GM12873 (cell line): ENCODE measurements around the gene XRCC5.

Experiments used
- TF ChIP-seq, protein P1 (sequence below): IDR thresholded peaks from 2 replicates; pipeline ENCODE4 v1.5.1; 2012; ENCODE audit warnings: low read depth, mild to moderate bottlenecking, moderate library complexity, low read length, control low read depth; ENCODE audit not compliant: insufficient read depth; ENCODE audit errors: missing control alignments

The XRCC5 gene

DNA sequence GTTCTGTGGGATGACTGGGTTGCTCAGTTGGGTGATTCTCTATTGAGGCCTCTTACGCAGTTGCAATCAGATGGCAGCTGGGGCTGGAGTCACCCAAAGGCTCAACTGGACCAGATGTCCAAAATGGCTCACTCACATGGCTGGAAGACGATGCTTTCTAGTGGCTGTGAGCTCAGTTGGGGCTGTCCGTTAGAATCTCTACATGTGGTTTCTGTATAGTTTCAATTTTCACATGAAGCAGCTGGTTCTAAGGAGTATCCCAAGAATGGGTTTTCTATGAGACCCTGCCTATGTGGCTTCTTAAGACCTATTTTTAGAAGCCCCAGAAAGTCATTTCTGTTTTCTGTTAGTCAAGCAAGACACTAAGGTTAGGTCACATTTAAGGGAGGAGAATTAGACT, 4.4 kb downstream of the XRCC5 start:
- TF ChIP-seq, protein P1, sequence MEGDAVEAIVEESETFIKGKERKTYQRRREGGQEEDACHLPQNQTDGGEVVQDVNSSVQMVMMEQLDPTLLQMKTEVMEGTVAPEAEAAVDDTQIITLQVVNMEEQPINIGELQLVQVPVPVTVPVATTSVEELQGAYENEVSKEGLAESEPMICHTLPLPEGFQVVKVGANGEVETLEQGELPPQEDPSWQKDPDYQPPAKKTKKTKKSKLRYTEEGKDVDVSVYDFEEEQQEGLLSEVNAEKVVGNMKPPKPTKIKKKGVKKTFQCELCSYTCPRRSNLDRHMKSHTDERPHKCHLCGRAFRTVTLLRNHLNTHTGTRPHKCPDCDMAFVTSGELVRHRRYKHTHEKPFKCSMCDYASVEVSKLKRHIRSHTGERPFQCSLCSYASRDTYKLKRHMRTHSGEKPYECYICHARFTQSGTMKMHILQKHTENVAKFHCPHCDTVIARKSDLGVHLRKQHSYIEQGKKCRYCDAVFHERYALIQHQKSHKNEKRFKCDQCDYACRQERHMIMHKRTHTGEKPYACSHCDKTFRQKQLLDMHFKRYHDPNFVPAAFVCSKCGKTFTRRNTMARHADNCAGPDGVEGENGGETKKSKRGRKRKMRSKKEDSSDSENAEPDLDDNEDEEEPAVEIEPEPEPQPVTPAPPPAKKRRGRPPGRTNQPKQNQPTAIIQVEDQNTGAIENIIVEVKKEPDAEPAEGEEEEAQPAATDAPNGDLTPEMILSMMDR: no peak

DNA sequence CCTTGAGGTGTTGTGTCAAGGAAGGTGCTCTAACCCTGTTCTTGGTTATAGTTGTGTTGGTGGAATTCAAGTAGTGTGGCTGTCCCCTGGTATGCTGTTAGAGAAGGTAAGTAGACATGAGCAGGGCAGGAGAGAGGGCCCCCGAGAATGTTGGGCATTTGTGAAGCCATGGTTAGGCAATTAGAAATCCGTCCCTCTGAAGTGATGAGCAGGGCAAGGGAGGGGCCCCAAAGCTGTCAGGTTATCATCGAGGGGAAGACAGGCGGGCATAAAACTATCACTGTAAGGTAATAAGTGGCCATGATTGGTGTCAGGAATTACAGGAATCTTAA, 5.2 kb downstream of the XRCC5 start:
- TF ChIP-seq, protein P1: no peak

DNA sequence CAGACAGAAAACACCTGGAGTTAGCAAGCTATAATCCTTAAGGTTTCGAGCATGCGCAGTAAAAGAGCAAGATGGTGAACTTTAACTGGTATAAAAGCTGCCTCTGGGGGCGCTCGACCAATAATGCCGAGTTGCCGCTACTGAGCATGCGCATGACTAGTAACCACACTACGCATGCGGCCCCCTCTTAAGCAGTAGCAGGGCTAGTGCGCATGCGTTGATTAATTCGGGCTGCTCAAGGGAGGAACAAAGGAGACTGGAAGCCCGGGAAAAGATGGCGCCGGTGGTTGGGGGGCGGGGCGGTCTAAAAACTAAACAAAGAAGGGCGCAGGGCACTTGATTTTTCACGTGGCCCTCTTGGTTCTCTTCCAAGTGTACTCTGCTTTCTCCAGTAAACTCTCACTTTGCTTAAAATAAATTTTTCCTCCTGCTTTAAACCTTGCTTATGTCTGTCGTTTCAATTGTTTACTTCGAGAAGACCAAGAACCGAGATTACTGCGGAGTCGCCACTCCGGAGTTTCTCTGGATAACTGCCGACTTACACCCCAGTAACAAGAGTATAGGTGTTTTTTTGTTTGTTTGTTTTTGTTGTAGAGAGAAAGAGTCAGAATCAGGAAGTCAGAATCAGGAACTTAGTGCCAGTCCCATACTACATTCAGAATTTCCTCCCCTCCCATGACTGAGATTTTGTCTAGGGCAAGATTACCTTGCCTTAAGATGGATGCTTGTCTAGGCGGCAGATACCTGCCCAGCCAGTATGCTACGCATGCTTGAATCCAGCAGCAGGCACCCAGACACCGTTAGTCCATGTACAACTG, 5.8 kb downstream of the XRCC5 start:
- TF ChIP-seq, protein P1: peak; percentile 84

DNA sequence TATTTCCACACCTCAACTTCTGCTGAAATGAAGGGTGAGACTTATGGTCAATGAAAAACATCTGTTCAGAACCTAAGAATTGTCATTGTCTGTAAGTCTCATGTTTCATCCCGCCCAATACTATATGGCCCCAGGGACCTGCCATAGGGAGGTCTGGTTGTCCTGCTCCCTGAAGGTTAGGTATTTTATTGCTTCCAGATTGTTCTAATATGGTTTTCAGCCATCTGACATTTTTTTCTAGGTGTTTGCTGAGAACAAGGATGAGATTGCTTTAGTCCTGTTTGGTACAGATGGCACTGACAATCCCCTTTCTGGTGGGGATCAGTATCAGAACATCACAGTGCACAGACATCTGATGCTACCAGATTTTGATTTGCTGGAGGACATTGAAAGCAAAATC, 7.3 kb downstream of the XRCC5 start:
- TF ChIP-seq, protein P1: no peak

DNA sequence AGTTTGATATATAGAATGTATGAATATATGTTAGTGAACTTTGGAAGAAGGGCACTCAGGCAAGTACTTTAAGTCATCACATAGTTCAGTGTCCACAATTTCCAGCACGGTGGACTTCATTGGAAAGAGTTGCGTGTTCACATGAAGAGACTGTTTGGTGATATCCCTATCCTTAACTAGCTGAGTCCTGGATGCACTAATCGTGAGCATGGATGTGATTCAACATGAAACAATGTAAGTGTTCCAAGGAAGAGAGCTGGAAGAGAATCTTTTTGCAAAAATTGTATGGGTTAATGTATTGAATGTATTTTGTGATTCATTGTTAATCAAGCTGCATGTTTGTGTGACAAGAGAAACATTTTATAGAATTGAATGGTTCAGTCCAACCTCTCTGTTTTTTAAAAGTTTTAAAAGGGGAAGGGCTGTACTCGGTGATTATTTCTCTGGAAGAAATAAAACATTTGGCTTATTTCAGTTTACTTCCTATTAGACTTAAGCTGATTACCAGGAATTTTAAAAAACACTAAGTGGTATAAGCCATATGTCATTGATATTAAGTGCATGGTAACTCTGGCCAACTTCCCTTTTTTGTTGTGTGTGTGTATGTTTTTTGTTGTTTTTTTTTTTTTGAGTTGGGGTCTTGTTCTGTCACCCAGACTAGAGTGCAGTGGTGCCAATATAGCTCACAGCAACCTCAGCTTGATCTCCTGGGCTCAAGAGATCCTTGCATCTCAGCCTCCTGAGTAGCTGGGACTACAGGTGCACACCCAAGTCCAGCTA, 8.6 kb downstream of the XRCC5 start:
- TF ChIP-seq, protein P1: no peak

- TF ChIP-seq, protein P1: no peak
Measured at GRCh38 chr2:216118474-216118873, 9.3 kb downstream of the XRCC5 start.

- TF ChIP-seq, protein P1: no peak
Measured at GRCh38 chr2:216119146-216119545, 10.0 kb downstream of the XRCC5 start.
